ACC112 (cell line): ENCODE measurements around the gene SLC25A47.

ENCODE experiments used
- H2AFZ ChIP-seq: fragments of 200-600 bp; sonication (generic); one replicate; pipeline ENCODE4 v1.6.0; 2017; ENCODE audit warnings: antibody characterized with exemption, low read length; ENCODE audit not compliant: unreplicated experiment
- H3K27ac ChIP-seq: fragments of 200-600 bp; sonication (generic); 2 replicates; pipeline ENCODE4 v1.5.1; 2014; ENCODE audit warnings: low read depth, mild to moderate bottlenecking, antibody characterized with exemption, low read length, moderate library complexity
- H3K27me3 ChIP-seq: fragments of 200-600 bp; sonication (generic); 2 replicates; pipeline ENCODE4 v1.6.1; 2014; ENCODE audit warnings: mild to moderate bottlenecking, antibody characterized with exemption, low read length, moderate library complexity, mixed read lengths; ENCODE audit not compliant: insufficient read depth
- H3K36me3 ChIP-seq: fragments of 200-600 bp; sonication (generic); 2 replicates; pipeline ENCODE4 v1.6.1; 2016; ENCODE audit warnings: mild to moderate bottlenecking, antibody characterized with exemption, low read length, moderate library complexity, mixed read lengths; ENCODE audit not compliant: insufficient read depth
- H3K4me1 ChIP-seq: fragments of 200-600 bp; sonication (generic); one replicate; pipeline ENCODE4 v1.6.1; 2016; ENCODE audit warnings: low read length, mixed read lengths; ENCODE audit not compliant: insufficient read depth, unreplicated experiment, control insufficient read depth
- H3K4me3 ChIP-seq: fragments of 200-600 bp; sonication (generic); 2 replicates; pipeline ENCODE4 v1.5.1; 2014; ENCODE audit warnings: mild to moderate bottlenecking, low read depth, low read length
- H3K79me2 ChIP-seq: fragments of 200-600 bp; sonication (generic); one replicate; pipeline ENCODE4 v1.6.0; 2016; ENCODE audit warnings: low read length; ENCODE audit not compliant: control insufficient read depth, unreplicated experiment, insufficient read depth

The SLC25A47 gene

DNA sequence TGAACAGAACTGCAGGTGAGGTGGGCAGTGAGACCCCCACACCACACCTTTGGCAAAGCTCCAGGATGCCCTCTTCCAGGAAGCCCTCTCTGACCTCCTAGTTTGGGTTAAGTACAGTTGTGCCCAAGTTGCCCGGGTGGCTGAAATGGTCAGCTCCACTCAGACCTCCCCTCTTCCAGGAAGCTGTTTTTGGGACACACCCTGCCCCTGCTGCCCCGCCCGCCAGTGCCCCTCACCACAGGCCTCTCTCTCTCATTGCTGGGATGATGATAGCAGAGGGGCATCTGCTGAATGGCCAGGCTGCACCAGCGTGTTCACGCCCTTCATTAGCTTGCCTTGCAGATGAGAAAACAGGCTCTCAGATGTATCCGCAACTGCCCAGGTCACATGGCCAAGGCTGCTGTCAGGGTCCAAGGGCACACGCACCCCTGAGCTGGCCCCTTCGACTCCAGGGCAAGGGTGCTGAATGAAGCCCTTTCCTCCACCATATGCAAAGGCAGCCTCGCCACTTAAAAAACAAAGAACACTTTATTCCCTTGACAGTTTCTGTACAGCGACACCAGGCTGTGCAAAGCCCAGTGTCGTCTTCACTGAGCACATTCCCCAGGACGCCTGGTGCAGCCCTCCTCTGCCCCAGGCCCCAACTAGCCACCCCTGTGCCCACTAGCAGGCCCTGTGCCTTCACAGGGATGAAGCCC lies 32.4 kb upstream of the SLC25A47 start:
- Histone ChIP-seq H2AFZ (no peak overlapping the region), H3K27ac (no peak overlapping the region), H3K36me3 (no peaks in the 10 kb centered on the region), H3K4me3 (no peak overlapping the region), H3K27me3 (no peaks in the 10 kb centered on the region), H3K4me1 (peaks cover 4% of the 10 kb centered on the region), H3K79me2 (no peaks in the 10 kb centered on the region)

DNA sequence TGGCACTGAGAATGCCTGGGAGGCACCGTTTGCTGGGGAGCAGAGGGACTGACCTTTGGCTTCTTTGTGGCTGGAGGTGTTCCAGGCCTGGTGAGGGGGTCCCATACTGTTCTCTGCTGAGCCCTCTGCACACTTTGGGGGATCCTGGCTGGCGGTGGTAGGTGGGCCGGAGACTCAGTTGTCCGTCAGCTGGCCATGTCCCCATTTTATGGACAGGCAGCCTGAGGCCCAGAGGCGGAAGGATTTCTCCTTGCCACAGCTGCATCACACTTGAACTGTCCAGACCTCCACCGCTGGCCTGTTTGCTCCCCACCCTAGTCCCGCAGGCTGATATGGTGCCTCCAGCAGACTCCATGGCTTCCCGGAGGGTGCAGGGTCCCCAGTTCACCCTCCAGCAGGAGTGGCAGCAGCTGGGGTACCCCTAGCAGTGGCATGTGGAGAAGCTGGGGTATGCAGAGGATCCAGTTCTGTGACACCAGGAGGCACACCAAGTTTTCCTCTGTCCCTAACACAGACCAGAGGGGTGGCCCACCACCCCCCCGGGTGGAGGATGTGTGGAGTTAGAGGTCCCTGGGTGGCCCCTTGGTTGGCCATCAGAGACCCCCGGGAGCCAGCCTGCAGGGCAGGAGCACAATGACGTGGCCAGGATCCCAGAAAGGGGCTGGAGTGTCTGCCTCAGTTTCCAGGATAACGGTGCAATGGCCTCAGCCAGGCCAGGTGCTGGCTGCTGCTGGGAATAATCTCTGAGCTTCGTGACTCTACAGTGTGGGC lies 31.6 kb upstream of the SLC25A47 start:
- H3K79me2 ChIP-seq, result no peaks in the 10 kb centered on the region
- H3K36me3 ChIP-seq, result no peaks in the 10 kb centered on the region
- no peaks in the 10 kb centered on the region for H3K4me1 ChIP-seq
- no peak overlapping the region for H3K4me3 ChIP-seq
- H2AFZ ChIP-seq, result no peak overlapping the region
- no peak overlapping the region for H3K27ac ChIP-seq
- no peaks in the 10 kb centered on the region for H3K27me3 ChIP-seq

DNA sequence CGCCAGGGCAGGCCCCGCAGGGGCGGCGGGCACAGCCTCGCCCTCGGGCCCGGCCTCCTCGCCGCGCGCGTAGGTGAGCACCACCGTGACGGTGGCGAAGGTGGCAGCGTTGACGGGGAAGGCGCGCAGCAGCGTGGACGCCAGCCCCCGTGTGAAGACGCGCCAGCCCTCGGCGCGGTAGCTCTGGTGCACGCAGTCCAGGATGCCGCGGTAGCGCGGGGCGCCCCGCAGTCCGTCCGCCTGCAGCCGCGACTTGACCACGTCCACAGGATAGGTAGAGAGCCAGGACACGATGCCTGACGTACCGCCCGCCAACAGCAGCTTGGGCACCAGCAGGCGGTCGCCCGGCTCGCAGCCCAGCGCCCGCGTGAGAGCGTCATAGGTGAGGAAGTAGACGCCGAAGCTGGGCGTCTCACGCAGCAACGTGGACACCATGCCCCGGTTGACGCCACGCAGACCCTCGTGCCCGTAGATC lies 30.8 kb upstream of the SLC25A47 start:
- H3K27ac ChIP-seq, result no peak overlapping the region
- H3K36me3 ChIP-seq, result no peaks in the 10 kb centered on the region
- no peak overlapping the region for H3K4me3 ChIP-seq
- no peaks in the 10 kb centered on the region for H3K79me2 ChIP-seq
- no peak overlapping the region for H2AFZ ChIP-seq
- peaks cover 5% of the 10 kb centered on the region for H3K4me1 ChIP-seq
- no peaks in the 10 kb centered on the region for H3K27me3 ChIP-seq

DNA sequence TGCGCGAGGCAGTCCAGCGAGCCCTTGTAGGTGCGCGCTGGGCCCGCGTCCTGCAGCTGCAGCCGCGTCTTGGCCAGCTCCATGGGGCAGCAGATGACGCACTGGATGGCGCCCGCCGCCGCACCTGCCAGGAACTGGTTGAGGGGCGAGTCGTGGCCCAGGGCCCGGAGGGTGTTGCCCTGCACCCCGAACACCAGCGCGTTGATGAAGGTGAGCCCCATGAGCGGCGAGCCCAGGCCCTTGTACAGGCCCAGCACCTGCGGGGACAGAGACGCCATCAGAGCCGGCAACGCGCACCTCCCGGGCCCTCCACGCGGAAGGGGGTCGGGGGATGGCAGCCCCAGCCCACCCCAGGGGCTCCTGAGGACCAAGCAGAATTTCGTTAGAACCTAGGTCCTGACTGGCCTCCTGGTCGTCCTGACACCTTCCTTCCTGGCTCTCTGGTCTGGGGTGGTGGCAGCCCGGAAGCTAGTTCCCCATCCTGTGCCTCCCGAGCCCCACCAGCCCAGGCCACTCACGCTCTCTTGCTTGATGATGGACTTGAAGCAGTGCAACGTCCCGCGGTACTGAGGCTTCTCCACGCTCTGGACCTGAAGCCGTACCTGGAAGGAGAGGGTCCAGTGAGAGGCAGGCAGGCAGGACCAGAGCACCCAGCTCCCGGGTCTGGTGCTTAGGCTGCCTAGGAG lies 30.2 kb upstream of the SLC25A47 start:
- H3K79me2 ChIP-seq, result no peaks in the 10 kb centered on the region
- peaks cover 7% of the 10 kb centered on the region for H3K4me1 ChIP-seq
- no peak overlapping the region for H3K4me3 ChIP-seq
- no peaks in the 10 kb centered on the region for H3K36me3 ChIP-seq
- H2AFZ ChIP-seq, result no peak overlapping the region
- no peaks in the 10 kb centered on the region for H3K27me3 ChIP-seq
- no peak overlapping the region for H3K27ac ChIP-seq

DNA sequence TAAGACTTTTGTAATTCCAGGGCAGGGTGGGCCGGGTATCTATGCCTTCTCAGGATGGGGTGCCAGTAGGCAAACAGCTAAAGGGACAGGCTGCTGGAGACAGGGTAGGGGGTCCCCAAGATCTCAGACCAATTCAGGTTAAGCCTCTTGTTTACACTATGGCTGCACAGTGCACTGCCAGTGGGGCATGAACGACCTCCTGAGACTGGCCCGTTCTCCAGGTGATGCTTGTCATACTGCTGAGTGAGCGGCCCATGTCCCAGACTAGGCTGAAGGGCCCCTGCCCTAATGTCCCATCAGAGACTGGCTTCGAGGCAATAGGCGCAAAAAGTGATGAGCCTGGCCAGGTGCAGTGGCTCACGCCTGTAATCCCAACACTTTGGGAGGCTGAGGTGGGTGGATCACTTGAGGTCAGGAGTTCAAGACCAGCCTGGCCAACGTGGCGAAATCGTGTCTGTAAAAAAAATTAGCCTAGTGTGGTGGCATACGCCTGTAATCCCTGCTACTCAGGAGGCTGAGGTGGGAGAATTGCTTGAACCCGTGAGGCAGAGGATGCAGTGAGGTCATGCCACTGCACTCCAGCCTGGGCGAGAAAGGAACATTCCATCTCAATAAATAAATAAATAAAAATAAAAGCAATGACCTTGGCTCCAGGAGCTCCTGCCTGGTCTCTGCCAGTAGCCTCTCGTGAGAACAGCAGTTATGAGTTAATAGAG lies 29.5 kb upstream of the SLC25A47 start:
- H3K4me1 ChIP-seq, result peaks cover 7% of the 10 kb centered on the region
- no peaks in the 10 kb centered on the region for H3K36me3 ChIP-seq
- H3K4me3 ChIP-seq, result no peak overlapping the region
- H3K27me3 ChIP-seq, result no peaks in the 10 kb centered on the region
- H3K27ac ChIP-seq, result no peak overlapping the region
- no peaks in the 10 kb centered on the region for H3K79me2 ChIP-seq
- H2AFZ ChIP-seq, result no peak overlapping the region

DNA sequence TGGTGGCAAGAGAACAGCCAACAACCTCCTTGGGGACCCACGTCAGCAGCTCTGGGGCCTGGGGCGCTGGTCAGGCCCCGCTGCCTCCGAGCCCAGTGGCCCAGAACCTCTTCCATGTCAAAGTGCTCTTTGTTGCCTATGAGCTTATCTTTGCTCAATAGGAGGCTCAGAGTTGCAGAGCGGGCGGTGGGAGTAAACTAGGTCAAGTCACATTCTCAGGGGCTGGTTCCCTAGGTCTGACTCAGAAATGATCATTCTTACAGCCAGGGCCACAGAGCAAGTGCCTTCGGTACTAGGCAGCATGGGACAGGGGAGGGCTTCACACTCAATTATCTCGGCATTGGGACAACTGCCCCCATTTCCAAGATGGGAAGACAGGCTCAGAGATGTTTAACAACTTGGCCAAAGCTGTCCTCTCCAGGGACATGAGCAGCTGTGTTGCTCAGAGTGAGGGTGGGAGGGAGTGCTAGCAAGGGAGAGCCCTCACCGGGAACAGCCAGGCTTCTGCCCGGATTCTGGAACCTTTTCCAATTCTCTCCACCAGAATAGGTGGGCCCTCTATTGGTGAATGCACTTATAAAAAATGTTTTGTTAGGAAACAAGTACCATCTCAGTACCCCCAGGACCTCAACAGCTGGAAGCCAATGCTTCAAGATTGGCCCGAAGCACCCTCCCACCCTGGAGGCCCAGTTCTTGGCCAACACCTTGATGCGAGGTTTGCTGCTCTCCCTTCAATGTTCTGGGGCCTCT lies 28.8 kb upstream of the SLC25A47 start:
- H3K27ac ChIP-seq, result no peak overlapping the region
- H3K4me1 ChIP-seq, result peaks cover 7% of the 10 kb centered on the region
- H3K27me3 ChIP-seq, result no peaks in the 10 kb centered on the region
- no peaks in the 10 kb centered on the region for H3K79me2 ChIP-seq
- no peak overlapping the region for H2AFZ ChIP-seq
- H3K36me3 ChIP-seq, result no peaks in the 10 kb centered on the region
- H3K4me3 ChIP-seq, result no peak overlapping the region

DNA sequence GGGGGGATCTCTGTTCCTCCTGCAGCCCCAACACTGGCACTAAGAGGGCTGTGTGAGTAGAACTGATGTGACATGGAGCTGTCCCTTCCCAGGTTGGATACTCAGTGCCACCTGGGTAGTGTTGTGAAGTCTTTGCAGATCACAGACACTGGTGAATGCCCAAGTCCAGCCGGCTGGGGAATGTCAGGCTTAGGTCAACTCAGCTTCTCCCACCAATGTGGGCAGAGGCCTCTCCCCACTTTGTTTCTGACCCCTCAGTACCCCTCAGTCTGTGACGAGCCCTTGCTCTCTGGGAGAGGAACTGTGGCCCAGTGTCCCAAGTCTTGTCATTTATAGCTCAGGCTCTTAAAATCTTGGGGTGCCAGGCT lies 28.2 kb upstream of the SLC25A47 start:
- Histone ChIP-seq H3K27me3 (no peaks in the 10 kb centered on the region), H3K79me2 (no peaks in the 10 kb centered on the region), H3K4me3 (no peak overlapping the region), H3K4me1 (peaks cover 7% of the 10 kb centered on the region), H3K36me3 (no peaks in the 10 kb centered on the region), H3K27ac (no peak overlapping the region), H2AFZ (no peak overlapping the region)

DNA sequence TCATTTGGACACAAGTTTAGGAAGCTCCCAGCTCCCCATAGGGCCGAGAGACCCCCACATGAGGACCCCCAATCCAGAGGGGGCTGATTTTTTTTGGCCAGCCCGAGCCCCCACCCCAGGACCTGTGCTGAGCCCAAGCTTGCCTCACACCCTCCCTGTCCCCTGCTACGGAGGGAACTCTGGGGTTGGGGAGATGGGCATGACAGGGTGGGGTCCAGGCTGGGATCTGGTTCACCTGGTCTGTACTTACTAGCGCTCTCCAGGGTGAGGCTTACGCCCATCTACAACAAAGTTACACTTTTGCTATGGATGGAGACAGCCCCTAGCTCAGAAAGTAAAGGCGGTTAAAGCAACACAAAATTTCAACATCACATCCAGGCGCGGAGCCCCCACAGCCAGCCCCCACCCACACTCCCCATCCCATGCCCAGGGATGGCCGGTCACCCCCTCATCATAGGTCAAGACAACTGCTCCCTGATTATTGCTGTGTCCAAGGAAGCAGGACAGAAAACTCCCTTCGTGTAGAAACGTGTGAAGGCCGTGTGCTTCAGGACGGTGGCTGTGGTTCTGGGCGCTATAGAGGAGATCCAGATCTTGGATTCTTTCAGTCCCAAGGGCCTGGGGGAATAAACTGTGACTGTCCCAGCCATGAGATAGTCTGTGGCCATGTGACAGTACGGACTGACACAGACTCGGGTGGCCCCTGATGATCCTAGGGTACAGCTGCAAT lies 27.6 kb upstream of the SLC25A47 start:
- no peak overlapping the region for H3K27ac ChIP-seq
- no peaks in the 10 kb centered on the region for H3K36me3 ChIP-seq
- H3K79me2 ChIP-seq, result no peaks in the 10 kb centered on the region
- no peak overlapping the region for H2AFZ ChIP-seq
- H3K4me3 ChIP-seq, result no peak overlapping the region
- no peaks in the 10 kb centered on the region for H3K27me3 ChIP-seq
- H3K4me1 ChIP-seq, result peaks cover 7% of the 10 kb centered on the region

DNA sequence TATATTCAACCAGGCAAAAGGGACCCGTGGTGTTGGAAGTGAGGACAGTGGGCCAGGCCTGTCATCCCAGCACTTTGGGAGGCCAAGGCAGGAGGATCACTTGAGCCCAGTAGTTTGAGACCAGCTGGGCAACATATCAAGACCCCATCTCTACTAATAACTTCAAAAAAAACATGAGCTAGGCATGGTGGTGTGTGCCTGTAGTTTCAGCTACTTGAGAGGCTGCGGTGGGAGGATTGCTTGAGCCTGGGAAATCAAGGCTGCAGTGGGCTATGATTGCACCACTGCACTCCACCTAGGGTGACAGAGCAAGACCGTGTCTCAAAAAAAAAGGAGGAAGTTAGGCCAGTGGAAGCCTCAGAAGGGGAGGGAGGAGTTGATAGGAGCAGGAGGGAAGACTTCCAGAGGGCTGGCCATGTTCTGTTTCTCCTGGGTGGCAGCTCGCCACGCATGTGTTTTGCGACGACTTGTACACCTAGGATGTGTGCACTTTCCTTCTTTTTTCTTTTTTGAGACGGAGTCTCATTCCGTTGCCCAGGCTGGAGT lies 27.0 kb upstream of the SLC25A47 start:
- Histone ChIP-seq H3K4me3 (no peak overlapping the region), H3K27me3 (no peaks in the 10 kb centered on the region), H2AFZ (no peak overlapping the region), H3K36me3 (no peaks in the 10 kb centered on the region), H3K79me2 (no peaks in the 10 kb centered on the region), H3K4me1 (peaks cover 7% of the 10 kb centered on the region), H3K27ac (no peak overlapping the region)
